Epithelial cell of proximal tubule (primary cell): ENCODE data around the gene PRKCSH. TPM values are rescaled to one million over a fixed set of nuclear protein-coding genes. Genes with fewer than 3 reads are reported as not detected.

ENCODE experiments used
- DNase-seq: peaks from one replicate; pipeline ENCODE4 v3.0.0-alpha.2; 2011; ENCODE audit warnings: low read depth
- H3K4me3 ChIP-seq: 2 replicates; pipeline ENCODE4 v1.5.1; 2011; ENCODE audit warnings: low read depth, mild to moderate bottlenecking, low read length
- total RNA-seq: library from RNA; depleted of rRNA; stranded (reverse); fragments of >200 nt; gene quantifications from 2 replicates; pipeline ENCODE4 v1.2.3, GENCODE V29; 2015
- TF ChIP-seq, protein P1 (sequence below): conservative IDR thresholded peaks from 2 replicates; pipeline ENCODE4 v1.5.1; 2012; ENCODE audit warnings: low read depth, mild to moderate bottlenecking, low read length

The PRKCSH gene
- total RNA-seq, 1 donor from 2014 or later: 243 TPM

DNA sequence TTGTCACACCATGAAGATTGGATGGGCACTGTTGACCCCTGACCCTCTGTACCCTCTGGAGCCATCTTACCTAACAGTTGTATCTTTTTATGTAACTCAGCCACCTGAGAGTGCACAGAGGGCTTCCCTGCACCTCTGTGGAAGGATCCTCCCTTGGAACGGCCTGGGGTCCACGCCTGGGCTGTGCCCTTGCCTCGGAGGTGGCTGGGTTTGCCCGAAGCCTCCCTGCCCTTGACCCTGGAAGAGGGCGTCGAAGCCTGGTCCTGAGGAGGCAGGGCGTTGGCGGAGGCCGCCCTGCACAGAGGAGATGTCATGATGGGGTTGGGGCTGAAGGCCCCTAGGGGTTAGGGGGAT is 755 bp upstream of the PRKCSH start:
- H3K4me3 ChIP-seq: peak overlapping the region; percentile 64
- no peak for DNase-seq
- TF ChIP-seq, protein P1, sequence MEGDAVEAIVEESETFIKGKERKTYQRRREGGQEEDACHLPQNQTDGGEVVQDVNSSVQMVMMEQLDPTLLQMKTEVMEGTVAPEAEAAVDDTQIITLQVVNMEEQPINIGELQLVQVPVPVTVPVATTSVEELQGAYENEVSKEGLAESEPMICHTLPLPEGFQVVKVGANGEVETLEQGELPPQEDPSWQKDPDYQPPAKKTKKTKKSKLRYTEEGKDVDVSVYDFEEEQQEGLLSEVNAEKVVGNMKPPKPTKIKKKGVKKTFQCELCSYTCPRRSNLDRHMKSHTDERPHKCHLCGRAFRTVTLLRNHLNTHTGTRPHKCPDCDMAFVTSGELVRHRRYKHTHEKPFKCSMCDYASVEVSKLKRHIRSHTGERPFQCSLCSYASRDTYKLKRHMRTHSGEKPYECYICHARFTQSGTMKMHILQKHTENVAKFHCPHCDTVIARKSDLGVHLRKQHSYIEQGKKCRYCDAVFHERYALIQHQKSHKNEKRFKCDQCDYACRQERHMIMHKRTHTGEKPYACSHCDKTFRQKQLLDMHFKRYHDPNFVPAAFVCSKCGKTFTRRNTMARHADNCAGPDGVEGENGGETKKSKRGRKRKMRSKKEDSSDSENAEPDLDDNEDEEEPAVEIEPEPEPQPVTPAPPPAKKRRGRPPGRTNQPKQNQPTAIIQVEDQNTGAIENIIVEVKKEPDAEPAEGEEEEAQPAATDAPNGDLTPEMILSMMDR: no peak

GRCh38 chr19:11435833-11436313 is 438 bp downstream of the PRKCSH start:
- H3K4me3 ChIP-seq: peak overlapping the region; percentile 64
- no peak for DNase-seq
- TF ChIP-seq, protein P1: no peak

- DNase-seq: no peak
- H3K4me3 ChIP-seq: no peak overlapping the region
- TF ChIP-seq, protein P1: no peak
Observed at GRCh38 chr19:11437955-11438354, 2.5 kb downstream of the PRKCSH start.

DNA sequence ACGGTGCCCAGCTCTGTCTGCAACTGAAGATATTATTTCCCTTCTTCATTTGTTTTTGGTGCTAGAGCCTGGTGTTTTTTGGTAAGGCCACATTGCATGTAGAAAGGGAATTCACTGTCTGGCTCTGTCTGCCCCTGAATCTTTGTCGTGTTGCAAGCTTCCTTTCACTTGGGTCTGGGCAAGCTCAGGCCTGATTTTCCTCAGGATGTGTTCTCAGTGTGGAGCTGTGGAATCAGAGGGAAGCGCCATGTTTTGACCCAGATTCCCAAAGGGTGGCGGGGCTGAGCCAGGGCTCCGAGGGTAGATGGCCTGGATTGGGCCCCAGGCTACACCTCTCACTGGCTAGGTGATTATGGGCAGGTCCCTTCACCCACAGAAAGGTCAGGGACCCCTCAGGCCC is 8.6 kb downstream of the PRKCSH start:
- H3K4me3 ChIP-seq: no peak overlapping the region
- no peak for DNase-seq
- TF ChIP-seq, protein P1: no peak

DNA sequence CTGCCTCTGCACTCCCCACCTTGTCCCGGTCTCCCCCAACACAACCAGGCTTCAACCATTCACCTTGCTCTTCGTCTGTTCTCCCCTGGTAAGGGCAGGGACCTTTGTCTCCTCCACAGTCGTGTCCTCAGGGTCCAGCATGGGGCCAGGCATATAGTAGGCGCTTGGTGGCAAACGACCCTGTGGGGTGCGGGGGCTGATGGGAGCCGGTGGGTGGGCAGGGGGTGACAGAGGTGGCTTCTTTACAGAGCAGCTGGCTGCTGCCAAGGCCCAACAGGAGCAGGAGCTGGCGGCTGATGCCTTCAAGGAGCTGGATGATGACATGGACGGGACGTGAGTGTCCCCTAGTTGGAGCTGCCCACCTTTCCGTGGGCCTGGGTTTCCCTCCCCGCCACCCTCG is 9.7 kb downstream of the PRKCSH start:
- no peak for DNase-seq
- TF ChIP-seq, protein P1: no peak
- H3K4me3 ChIP-seq: no peak overlapping the region

DNA sequence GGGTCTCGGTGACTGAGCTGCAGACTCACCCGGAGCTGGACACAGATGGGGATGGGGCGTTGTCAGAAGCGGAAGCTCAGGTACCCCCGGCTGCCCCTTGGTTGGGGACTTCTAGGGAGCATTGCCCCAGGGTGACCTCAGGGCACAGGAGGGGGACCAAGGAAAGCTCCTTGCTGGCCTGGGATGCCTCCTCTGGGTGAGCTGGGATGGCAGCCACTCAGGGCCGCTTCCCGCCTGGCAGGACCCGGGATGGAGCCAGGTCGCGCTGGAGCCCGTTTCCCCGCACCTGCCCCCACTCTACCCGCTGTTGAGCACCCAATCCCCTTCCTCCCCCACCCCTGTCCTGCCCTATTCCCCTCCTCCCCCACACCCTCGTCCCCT is 10.8 kb downstream of the PRKCSH start:
- no peak overlapping the region for H3K4me3 ChIP-seq
- TF ChIP-seq, protein P1: no peak
- no peak for DNase-seq

DNA sequence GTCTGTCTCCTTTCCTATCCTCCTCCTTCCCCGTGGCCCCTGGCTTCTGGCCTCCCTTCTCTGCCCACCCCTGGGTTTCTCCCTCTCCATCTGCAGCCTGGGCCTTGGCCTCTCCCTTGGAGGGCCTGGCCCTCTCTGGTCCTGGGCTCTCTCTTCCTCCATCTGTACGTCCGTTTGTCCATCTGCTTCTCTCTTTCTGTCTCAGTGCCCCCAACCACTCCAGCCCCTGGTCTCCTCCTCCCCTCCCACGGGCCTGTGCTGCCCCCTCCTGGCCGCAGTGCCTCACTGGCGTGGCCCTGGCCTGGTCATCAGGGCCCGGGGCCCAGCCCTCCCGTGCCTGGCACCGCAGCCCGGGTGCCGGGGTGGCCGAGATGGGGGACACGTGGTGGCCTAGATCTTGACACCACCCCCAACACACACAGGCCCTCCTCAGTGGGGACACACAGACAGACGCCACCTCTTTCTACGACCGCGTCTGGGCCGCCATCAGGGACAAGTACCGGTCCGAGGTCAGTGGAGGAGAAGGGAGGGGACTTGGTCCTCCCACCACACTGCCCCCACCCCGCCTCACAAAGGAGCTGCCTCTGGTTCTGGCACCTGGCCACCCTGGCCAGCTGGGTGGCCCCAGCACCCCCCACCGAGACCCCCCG is 11.3 kb downstream of the PRKCSH start:
- DNase-seq: no peak
- TF ChIP-seq, protein P1: peak; percentile 86
- no peak overlapping the region for H3K4me3 ChIP-seq
